Sciatic nerve (tissue), 2 donors: Measurements from ENCODE around the gene MRPL52. TPM values are rescaled to one million over a fixed set of nuclear protein-coding genes. Genes with fewer than 3 reads are reported as not detected.
"Not testable (repeated sequence)": the region's sequence is repeated elsewhere in the genome, so short reads cannot be mapped to it uniquely, and the experiment has no call there.

Source experiments
- ATAC-seq: fragments of 200-7000 bp; cut with Tn5 transposase; one replicate; pipeline ENCODE4 v1.9.1; 2020; ENCODE audit warnings: mild to moderate bottlenecking, moderate library complexity
- DNase-seq: peaks from one replicate; pipeline ENCODE4 v3.0.0-alpha.2; 2020; ENCODE audit warnings: low spot score
- intact Hi-C: fragments of 100-400 bp; cut with DNase I; formaldehyde crosslinking; loops from one replicate; pipeline ENCODE4 v1.14.2; 2022
- total RNA-seq: library from RNA; stranded (reverse); fragmentation: NEBNext Ultra II Directional; extraction: Animal tissue kit (Norgen Biotek cat#: 25700); gene quantifications from one replicate; pipeline ENCODE4 v1.2.1, GENCODE V29; 2021
- donor health status: DM: no; HTN: no; CAD: no.
- donor health status: DM: no; HTN: no; CAD: no.

The MRPL52 gene
- total RNA-seq, 1 donor from 2014 or later = 34.0 TPM

GRCh38 chr14:22848351-22849164 lies 18.9 kb downstream of the MRPL52 start:
- DNase-seq (peak; percentile 86), ATAC-seq (peak; percentile 75)
- intact Hi-C loops = loop anchor here (10.0 kb wide), 1 partner anchor 264 kb away; the partner anchor contains the start of gene DAD1

- DNase-seq (peak; percentile 86), ATAC-seq (peak; percentile 74)
- intact Hi-C loops = loop anchor here (10.0 kb wide), 1 partner anchor 265 kb away; the partner anchor contains the start of gene DAD1
These were observed 19.6 kb downstream of the MRPL52 start for GRCh38 chr14:22849212-22849819.

- ATAC-seq = peak; percentile 70
- intact Hi-C loops = no loop called here
- DNase-seq = peak; percentile 93
These were observed 21.5 kb downstream of the MRPL52 start for GRCh38 chr14:22850944-22851764.

GRCh38 chr14:22852178-22852577 lies 22.5 kb downstream of the MRPL52 start:
- DNase-seq = peak; percentile 22
- ATAC-seq, intact Hi-C loops: not testable (repeated sequence)

GRCh38 chr14:22852599-22852939 lies 22.9 kb downstream of the MRPL52 start:
- intact Hi-C loops = no loop called here
- ATAC-seq (no peak), DNase-seq (no peak)

GRCh38 chr14:22852940-22853767 lies 23.5 kb downstream of the MRPL52 start:
- peak; percentile 97 for DNase-seq
- peak; percentile 40 for ATAC-seq
- intact Hi-C loops = loop anchor here (1.0 kb wide), 1 partner anchor 18 kb away; no protein-coding TSS in a partner anchor

GRCh38 chr14:22854296-22854695 lies 24.6 kb downstream of the MRPL52 start:
- DNase-seq = not testable (repeated sequence)

GRCh38 chr14:22854963-22855724 lies 25.5 kb downstream of the MRPL52 start:
- ATAC-seq (no peak), DNase-seq (no peak)
- intact Hi-C loops = loop anchor here (5.0 kb wide), 1 partner anchor 33 kb away; no protein-coding TSS in a partner anchor

More at GRCh38 chr14:22854296-22854695, 24.6 kb downstream of the MRPL52 start:
- ATAC-seq, intact Hi-C loops: not testable (repeated sequence)

- intact Hi-C loops = loop anchor here (5.0 kb wide), 1 partner anchor 34 kb away; no protein-coding TSS in a partner anchor
- no peak for DNase-seq
- ATAC-seq = no peak
These were observed 26.7 kb downstream of the MRPL52 start for GRCh38 chr14:22856428-22856827.

- intact Hi-C loops, DNase-seq, ATAC-seq: not testable (repeated sequence)
These were observed 30.7 kb downstream of the MRPL52 start for GRCh38 chr14:22860377-22860776.

- DNase-seq (no peak), ATAC-seq (no peak)
- intact Hi-C loops = no loop called here
These were observed 32.0 kb downstream of the MRPL52 start for GRCh38 chr14:22861651-22862050.

- intact Hi-C loops = no loop called here
- DNase-seq (no peak), ATAC-seq (no peak)
These were observed 35.3 kb downstream of the MRPL52 start for GRCh38 chr14:22864979-22865378.

GRCh38 chr14:22865424-22866405 lies 36.0 kb downstream of the MRPL52 start:
- no peak for DNase-seq
- no peak for ATAC-seq
- intact Hi-C loops = no loop called here

- ATAC-seq (no peak), DNase-seq (no peak)
- intact Hi-C loops = no loop called here
These were observed 37.2 kb downstream of the MRPL52 start for GRCh38 chr14:22866874-22867273.

- DNase-seq = no peak
- intact Hi-C loops = no loop called here
- peak; percentile 5 for ATAC-seq
These were observed 41.1 kb downstream of the MRPL52 start for GRCh38 chr14:22870811-22871223.

- DNase-seq (peak; percentile 95), ATAC-seq (peak; percentile 97)
- intact Hi-C loops = no loop called here
These were observed 41.7 kb downstream of the MRPL52 start, which contains the start of gene LRP10 for GRCh38 chr14:22871224-22872032. TSS of gene LRP10 (plus strand) at chr14:22871740. CDS start at chr14:22872304, 564 bp downstream.
